GM12872 (cell line): Measurements from ENCODE around the gene HOXA7.

ENCODE experiments used
- CTCF ChIP-seq: IDR thresholded peaks from 3 replicates; pipeline ENCODE4 v1.5.1; 2011; ENCODE audit warnings: low read depth, mild to moderate bottlenecking, low read length, moderate library complexity; ENCODE audit not compliant: insufficient read depth

Gene HOXA7

GRCh38 chr7:27197137-27198042 lies 40.9 kb upstream of the HOXA7 start:
- no peak for TF ChIP-seq CTCF

GRCh38 chr7:27196287-27196767 lies 39.9 kb upstream of the HOXA7 start:
- peak; percentile 79 for TF ChIP-seq CTCF

GRCh38 chr7:27194686-27195379 lies 38.4 kb upstream of the HOXA7 start:
- TF ChIP-seq CTCF = no peak

- no peak for TF ChIP-seq CTCF
Observed at GRCh38 chr7:27194002-27194352, 37.5 kb upstream of the HOXA7 start.

GRCh38 chr7:27193335-27194001 lies 37.0 kb upstream of the HOXA7 start:
- no peak for TF ChIP-seq CTCF

- no peak for TF ChIP-seq CTCF
Observed at GRCh38 chr7:27192546-27193334, 36.3 kb upstream of the HOXA7 start.
